GM12878 (cell line): ENCODE measurements around the gene NR2F6.

Source experiments
- CBX5 ChIP-seq: sonication (generic); IDR thresholded peaks from 2 replicates; pipeline ENCODE4 v1.6.1; 2016; ENCODE audit warnings: low read depth, moderate library complexity, mild to moderate bottlenecking, inconsistent platforms
- EP300 ChIP-seq, 2 experiments: fragments of 150-350 bp in 1 of 2; IDR thresholded peaks; 2 replicates each; pipeline ENCODE4 v1.6.1; 2011 to 2012; ENCODE audit warnings: low read depth in 2 of 2, low read length in 2 of 2, borderline replicate concordance in 1 of 2, improper control_type of control experiment in 1 of 2, inconsistent platforms in 1 of 2; ENCODE audit not compliant: control insufficient read depth in 1 of 2
- FOXK2 ChIP-seq: fragments of 450-650 bp; IDR thresholded peaks from 2 replicates; pipeline ENCODE4 v1.6.1; 2017; ENCODE audit warnings: mild to moderate bottlenecking, moderate library complexity
- HDGF ChIP-seq: fragments of 450-650 bp; IDR thresholded peaks from 2 replicates; pipeline ENCODE4 v1.6.1; 2016; ENCODE audit warnings: antibody characterized with exemption
- POLR2A ChIP-seq: IDR thresholded peaks from 2 replicates; pipeline ENCODE4 v1.6.1; 2011; ENCODE audit warnings: low read depth, mild to moderate bottlenecking, low read length
- POLR2AphosphoS5 ChIP-seq: IDR thresholded peaks from 2 replicates; pipeline ENCODE4 v1.6.1; 2011; ENCODE audit warnings: mild to moderate bottlenecking, low read length, inconsistent platforms
- RAD21 ChIP-seq: IDR thresholded peaks from 2 replicates; pipeline ENCODE4 v1.6.1; 2011; ENCODE audit warnings: mild to moderate bottlenecking, low read depth, low read length, moderate library complexity; ENCODE audit not compliant: insufficient read depth
- RCOR1 ChIP-seq: conservative IDR thresholded peaks from 2 replicates; pipeline ENCODE4 v1.6.1; 2012; ENCODE audit warnings: low read depth, low read length, improper control_type of control experiment
- SREBF2 ChIP-seq: IDR thresholded peaks from 2 replicates; pipeline ENCODE4 v1.6.1; 2012; ENCODE audit warnings: mild to moderate bottlenecking, low read length
- TF ChIP-seq, protein P1 (sequence below), 3 experiments: IDR thresholded peaks in 2 of 3; conservative IDR thresholded peaks in 1 of 3; 2 replicates each; pipeline ENCODE4 v1.5.1; 2011; ENCODE audit warnings: low read depth in 3 of 3, low read length in 3 of 3, mild to moderate bottlenecking in 3 of 3, control low read depth in 2 of 3, moderate library complexity in 2 of 3, inconsistent platforms in 1 of 3, mixed read lengths in 1 of 3; ENCODE audit not compliant: control insufficient read depth in 2 of 3, insufficient read depth in 1 of 3; ENCODE audit errors: extremely low read depth in 1 of 3
- TF ChIP-seq, protein P2 (sequence below): IDR thresholded peaks from 2 replicates; pipeline ENCODE4 v1.6.1; 2012; ENCODE audit warnings: low read depth, low read length, improper control_type of control experiment
- TF ChIP-seq, protein P3 (sequence below): IDR thresholded peaks from 2 replicates; pipeline ENCODE4 v1.6.1; 2011; ENCODE audit warnings: low read depth, mild to moderate bottlenecking, low read length, moderate library complexity, borderline replicate concordance; ENCODE audit errors: extremely low read depth
- TF ChIP-seq, protein P4 (sequence below): IDR thresholded peaks from 2 replicates; pipeline ENCODE4 v1.6.1; 2012; ENCODE audit warnings: low read depth, low read length, improper control_type of control experiment
- TF ChIP-seq, protein P5 (sequence below): IDR thresholded peaks from 2 replicates; pipeline ENCODE4 v1.6.1; 2012; ENCODE audit warnings: low read depth, low read length, improper control_type of control experiment

DNA sequence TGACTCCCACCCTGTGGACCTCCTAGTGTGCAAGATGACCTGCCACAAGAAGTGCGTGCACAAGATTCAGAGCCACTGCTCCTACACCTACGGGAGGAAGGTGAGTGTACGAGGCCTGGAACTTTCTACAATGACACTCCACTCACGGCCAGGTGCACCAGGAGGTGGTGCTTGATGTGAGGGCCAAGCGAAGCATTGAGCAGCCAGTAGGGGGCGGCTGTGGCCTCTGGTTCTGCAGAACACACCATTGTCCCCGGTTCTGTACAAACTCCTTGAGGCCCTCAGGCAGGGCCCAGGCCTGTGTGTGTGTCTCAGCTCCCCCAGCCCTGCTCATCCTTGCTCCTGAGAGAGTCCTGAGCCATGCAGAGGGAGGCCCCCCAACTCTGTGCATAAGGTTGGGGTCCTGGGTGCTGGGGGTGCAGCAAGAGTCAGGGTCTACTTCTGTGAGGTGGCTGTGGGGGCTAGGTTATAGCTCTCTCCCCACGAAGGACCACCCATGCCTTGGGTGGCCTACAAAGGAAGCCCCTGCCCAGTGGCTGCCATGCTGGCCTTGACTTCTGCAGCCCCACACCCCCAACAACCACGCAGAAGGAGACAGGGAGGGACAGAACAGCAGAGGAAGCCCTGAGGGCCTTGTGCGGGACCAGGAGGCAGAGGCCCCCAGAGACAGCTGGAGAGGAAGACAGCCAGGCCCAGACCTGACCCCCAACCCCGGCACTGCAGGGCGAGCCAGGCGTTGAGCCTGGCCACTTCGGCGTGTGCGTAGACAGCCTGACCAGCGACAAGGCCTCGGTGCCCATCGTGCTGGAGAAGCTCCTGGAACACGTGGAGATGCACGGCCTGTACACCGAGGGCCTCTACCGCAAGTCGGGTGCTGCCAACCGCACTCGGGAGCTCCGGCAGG lies 40.2 kb downstream of the NR2F6 start:
- TF ChIP-seq, protein P1, sequence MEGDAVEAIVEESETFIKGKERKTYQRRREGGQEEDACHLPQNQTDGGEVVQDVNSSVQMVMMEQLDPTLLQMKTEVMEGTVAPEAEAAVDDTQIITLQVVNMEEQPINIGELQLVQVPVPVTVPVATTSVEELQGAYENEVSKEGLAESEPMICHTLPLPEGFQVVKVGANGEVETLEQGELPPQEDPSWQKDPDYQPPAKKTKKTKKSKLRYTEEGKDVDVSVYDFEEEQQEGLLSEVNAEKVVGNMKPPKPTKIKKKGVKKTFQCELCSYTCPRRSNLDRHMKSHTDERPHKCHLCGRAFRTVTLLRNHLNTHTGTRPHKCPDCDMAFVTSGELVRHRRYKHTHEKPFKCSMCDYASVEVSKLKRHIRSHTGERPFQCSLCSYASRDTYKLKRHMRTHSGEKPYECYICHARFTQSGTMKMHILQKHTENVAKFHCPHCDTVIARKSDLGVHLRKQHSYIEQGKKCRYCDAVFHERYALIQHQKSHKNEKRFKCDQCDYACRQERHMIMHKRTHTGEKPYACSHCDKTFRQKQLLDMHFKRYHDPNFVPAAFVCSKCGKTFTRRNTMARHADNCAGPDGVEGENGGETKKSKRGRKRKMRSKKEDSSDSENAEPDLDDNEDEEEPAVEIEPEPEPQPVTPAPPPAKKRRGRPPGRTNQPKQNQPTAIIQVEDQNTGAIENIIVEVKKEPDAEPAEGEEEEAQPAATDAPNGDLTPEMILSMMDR (IDR thresholded peaks at IDR 0.05 in 2 of 3, conservative IDR thresholded peaks at IDR 0.05 in 1 of 3; ENCODE audit: control insufficient read depth in 2 of 3, extremely low read depth in 1 of 3, insufficient read depth in 1 of 3, low read depth in 3 of 3, low read length in 3 of 3) = peak; percentile 57 to 73 (median 71)
- TF ChIP-seq FOXK2 = no peak
- TF ChIP-seq POLR2A = peak; percentile 60
- no peak; the same call in 1 of the 2 replicates for TF ChIP-seq POLR2AphosphoS5
- peak; percentile 33 for TF ChIP-seq RAD21
- TF ChIP-seq, protein P2, sequence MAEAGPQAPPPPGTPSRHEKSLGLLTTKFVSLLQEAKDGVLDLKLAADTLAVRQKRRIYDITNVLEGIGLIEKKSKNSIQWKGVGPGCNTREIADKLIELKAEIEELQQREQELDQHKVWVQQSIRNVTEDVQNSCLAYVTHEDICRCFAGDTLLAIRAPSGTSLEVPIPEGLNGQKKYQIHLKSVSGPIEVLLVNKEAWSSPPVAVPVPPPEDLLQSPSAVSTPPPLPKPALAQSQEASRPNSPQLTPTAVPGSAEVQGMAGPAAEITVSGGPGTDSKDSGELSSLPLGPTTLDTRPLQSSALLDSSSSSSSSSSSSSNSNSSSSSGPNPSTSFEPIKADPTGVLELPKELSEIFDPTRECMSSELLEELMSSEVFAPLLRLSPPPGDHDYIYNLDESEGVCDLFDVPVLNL = no peak
- no peak for TF ChIP-seq HDGF
- no peak for TF ChIP-seq EP300 (IDR thresholded peaks at IDR 0.05; ENCODE audit: borderline replicate concordance in 1 of 2, control insufficient read depth in 1 of 2, low read depth in 2 of 2, low read length in 2 of 2)
- no peak for TF ChIP-seq RCOR1
- TF ChIP-seq, protein P3, sequence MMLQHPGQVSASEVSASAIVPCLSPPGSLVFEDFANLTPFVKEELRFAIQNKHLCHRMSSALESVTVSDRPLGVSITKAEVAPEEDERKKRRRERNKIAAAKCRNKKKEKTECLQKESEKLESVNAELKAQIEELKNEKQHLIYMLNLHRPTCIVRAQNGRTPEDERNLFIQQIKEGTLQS = no peak
- TF ChIP-seq, protein P4, sequence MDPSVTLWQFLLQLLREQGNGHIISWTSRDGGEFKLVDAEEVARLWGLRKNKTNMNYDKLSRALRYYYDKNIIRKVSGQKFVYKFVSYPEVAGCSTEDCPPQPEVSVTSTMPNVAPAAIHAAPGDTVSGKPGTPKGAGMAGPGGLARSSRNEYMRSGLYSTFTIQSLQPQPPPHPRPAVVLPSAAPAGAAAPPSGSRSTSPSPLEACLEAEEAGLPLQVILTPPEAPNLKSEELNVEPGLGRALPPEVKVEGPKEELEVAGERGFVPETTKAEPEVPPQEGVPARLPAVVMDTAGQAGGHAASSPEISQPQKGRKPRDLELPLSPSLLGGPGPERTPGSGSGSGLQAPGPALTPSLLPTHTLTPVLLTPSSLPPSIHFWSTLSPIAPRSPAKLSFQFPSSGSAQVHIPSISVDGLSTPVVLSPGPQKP = no peak
- TF ChIP-seq, protein P5, sequence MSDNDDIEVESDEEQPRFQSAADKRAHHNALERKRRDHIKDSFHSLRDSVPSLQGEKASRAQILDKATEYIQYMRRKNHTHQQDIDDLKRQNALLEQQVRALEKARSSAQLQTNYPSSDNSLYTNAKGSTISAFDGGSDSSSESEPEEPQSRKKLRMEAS = no peak
- no peak for TF ChIP-seq CBX5
- TF ChIP-seq SREBF2 = no peak
